Measurements from ENCODE around the gene PNMA8A. TPM values are rescaled to one million over a fixed set of nuclear protein-coding genes. Genes with fewer than 3 reads are reported as not detected.
"Not testable (repeated sequence)": the region's sequence is repeated elsewhere in the genome, so short reads cannot be mapped to it uniquely, and the experiment has no call there.

Gene PNMA8A
- polyA plus RNA-seq, 1 donor = 6.0 TPM

GRCh38 chr19:46503848-46504453, 32.6 kb upstream of the PNMA8A start:
- no peaks in the 10 kb centered on the region for H3K4me1 ChIP-seq (ENCODE audit: control insufficient read depth, insufficient read depth, low read length)
- WGBS (ENCODE audit: insufficient coverage, low lambda C conversion rate) = 22% methylated on average over 3 of the region's 17 CpGs
- no peak overlapping the region for H3K27ac ChIP-seq (ENCODE audit: low read length)
- H3K27me3 ChIP-seq (ENCODE audit: control insufficient read depth, insufficient read depth, low read length) = peaks cover 4% of the 10 kb centered on the region
- no peaks in the 10 kb centered on the region for H3K36me3 ChIP-seq (ENCODE audit: control insufficient read depth, insufficient read depth, low read length)
- no peaks in the 10 kb centered on the region for H3K9me3 ChIP-seq (ENCODE audit: control insufficient read depth, low read depth, low read length)
- no peak for DNase-seq
- H3K4me3 ChIP-seq (ENCODE audit: low read length) = no peak overlapping the region

DNA sequence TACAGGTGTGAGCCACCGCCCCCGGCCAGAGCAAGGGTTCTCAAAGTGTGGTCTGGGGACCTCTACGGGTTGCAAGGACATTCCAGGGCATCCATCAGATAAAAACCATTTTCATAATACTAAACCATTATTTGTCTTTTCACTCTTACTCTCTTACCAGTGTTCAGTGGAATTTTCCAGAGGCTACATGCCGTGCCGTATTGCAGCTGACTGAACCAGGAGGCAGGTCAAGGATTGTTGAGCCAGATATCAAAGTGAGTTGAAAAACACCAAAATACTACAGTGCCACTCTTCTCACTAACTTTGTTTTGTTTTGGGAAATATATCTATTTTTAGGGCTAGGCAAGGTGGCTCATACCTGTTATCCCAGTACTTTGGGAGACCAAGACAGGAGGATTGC, 31.5 kb upstream of the PNMA8A start:
- H3K9me3 ChIP-seq (ENCODE audit: control insufficient read depth, low read depth, low read length) = no peaks in the 10 kb centered on the region
- no peak for DNase-seq
- WGBS (ENCODE audit: insufficient coverage, low lambda C conversion rate) = no CpG with 5 or more reads among the region's 5 CpGs
- peaks cover 4% of the 10 kb centered on the region for H3K27me3 ChIP-seq (ENCODE audit: control insufficient read depth, insufficient read depth, low read length)
- H3K27ac ChIP-seq (ENCODE audit: low read length) = no peak overlapping the region
- no peaks in the 10 kb centered on the region for H3K4me1 ChIP-seq (ENCODE audit: control insufficient read depth, insufficient read depth, low read length)
- no peak overlapping the region for H3K4me3 ChIP-seq (ENCODE audit: low read length)
- H3K36me3 ChIP-seq (ENCODE audit: control insufficient read depth, insufficient read depth, low read length) = no peaks in the 10 kb centered on the region

DNA sequence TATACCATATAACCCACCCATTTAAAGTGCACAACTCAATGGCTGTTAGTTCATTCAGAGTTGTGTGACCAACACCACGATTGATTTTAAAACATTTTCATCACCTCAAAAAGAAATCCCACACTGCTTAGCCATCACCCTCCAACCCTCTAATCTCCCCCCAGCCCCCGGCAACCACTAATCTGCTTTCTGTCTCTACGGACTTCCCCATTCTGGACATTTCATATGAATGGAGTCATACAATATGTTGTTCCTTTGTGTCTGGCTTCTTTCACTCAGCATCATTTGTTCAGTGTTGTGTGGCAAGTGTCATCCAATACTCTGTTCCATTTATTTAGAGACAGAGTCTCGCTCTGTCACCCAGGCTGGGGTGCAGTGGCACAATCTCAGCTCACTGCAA, 28.3 kb upstream of the PNMA8A start:
- Histone ChIP-seq H3K36me3 (ENCODE audit: control insufficient read depth, insufficient read depth, low read length) (no peaks in the 10 kb centered on the region), H3K27ac (ENCODE audit: low read length) (no peak overlapping the region), H3K27me3 (ENCODE audit: control insufficient read depth, insufficient read depth, low read length) (peaks cover 18% of the 10 kb centered on the region), H3K4me3 (ENCODE audit: low read length) (no peak overlapping the region), H3K4me1 (ENCODE audit: control insufficient read depth, insufficient read depth, low read length) (peaks cover 5% of the 10 kb centered on the region), H3K9me3 (ENCODE audit: control insufficient read depth, low read depth, low read length) (peaks cover 11% of the 10 kb centered on the region)
- 67% methylated on average over 1 of the region's 4 CpGs for WGBS (ENCODE audit: insufficient coverage, low lambda C conversion rate)
- DNase-seq = no peak

DNA sequence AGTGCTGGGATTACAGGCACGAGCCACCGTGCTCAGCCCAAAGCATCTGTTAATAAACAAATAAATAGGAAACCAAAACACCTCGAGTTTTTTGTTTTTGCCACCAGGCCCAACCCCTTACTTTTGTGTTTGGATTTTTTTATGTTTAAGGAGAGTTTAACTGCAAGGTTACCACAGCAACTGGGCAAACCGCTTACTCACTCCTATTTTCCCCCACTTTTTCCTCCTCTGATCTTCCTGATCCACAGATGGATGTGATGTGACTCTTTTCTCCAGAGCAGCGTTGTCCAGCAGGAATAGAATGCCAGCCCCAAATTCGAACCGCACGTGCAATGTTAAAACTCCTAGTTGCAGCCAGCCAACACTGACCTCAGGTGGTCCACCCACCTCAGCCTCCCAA, 26.4 kb upstream of the PNMA8A start:
- Histone ChIP-seq H3K27ac (ENCODE audit: low read length) (no peak overlapping the region), H3K4me1 (ENCODE audit: control insufficient read depth, insufficient read depth, low read length) (peaks cover 15% of the 10 kb centered on the region), H3K27me3 (ENCODE audit: control insufficient read depth, insufficient read depth, low read length) (peaks cover 31% of the 10 kb centered on the region), H3K9me3 (ENCODE audit: control insufficient read depth, low read depth, low read length) (peaks cover 19% of the 10 kb centered on the region), H3K36me3 (ENCODE audit: control insufficient read depth, insufficient read depth, low read length) (no peaks in the 10 kb centered on the region), H3K4me3 (ENCODE audit: low read length) (no peak overlapping the region)
- WGBS (ENCODE audit: insufficient coverage, low lambda C conversion rate) = no CpG with 5 or more reads among the region's 8 CpGs
- DNase-seq = no peak

DNA sequence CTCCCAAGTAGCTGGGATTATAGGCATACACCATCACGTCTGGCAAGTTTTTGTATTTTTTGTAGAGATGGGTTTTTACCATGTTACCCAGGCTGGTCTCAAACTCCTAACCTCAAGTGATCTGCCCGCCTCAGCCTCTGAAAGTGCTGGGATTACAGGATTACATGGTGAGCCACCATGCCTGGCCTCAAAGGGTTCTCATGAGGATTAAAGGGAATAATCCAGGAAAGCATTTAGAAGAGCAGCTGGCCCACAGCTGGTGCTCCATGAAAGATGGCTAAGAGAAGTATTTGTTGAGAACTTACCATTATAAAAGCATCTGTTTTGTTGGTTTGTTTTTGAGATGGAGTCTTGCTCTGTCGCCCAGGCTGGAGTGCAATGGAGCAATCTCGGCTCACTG, 25.5 kb upstream of the PNMA8A start:
- not testable (repeated sequence) for H3K27ac ChIP-seq (ENCODE audit: low read length); DNase-seq; H3K4me3 ChIP-seq (ENCODE audit: low read length); H3K36me3 ChIP-seq (ENCODE audit: control insufficient read depth, insufficient read depth, low read length)
- Histone ChIP-seq H3K27me3 (ENCODE audit: control insufficient read depth, insufficient read depth, low read length) (peaks cover 40% of the 10 kb centered on the region), H3K9me3 (ENCODE audit: control insufficient read depth, low read depth, low read length) (peaks cover 21% of the 10 kb centered on the region), H3K4me1 (ENCODE audit: control insufficient read depth, insufficient read depth, low read length) (peaks cover 15% of the 10 kb centered on the region)
- no CpG with 5 or more reads among the region's 4 CpGs for WGBS (ENCODE audit: insufficient coverage, low lambda C conversion rate)

GRCh38 chr19:46496304-46496703, 24.9 kb upstream of the PNMA8A start:
- no peaks in the 10 kb centered on the region for H3K36me3 ChIP-seq (ENCODE audit: control insufficient read depth, insufficient read depth, low read length)
- H3K4me3 ChIP-seq (ENCODE audit: low read length) = no peak overlapping the region
- no CpG with 5 or more reads among the region's 6 CpGs for WGBS (ENCODE audit: insufficient coverage, low lambda C conversion rate)
- no peak overlapping the region for H3K27ac ChIP-seq (ENCODE audit: low read length)
- peaks cover 15% of the 10 kb centered on the region for H3K4me1 ChIP-seq (ENCODE audit: control insufficient read depth, insufficient read depth, low read length)
- no peak for DNase-seq
- H3K9me3 ChIP-seq (ENCODE audit: control insufficient read depth, low read depth, low read length) = peaks cover 21% of the 10 kb centered on the region
- H3K27me3 ChIP-seq (ENCODE audit: control insufficient read depth, insufficient read depth, low read length) = peaks cover 46% of the 10 kb centered on the region

DNA sequence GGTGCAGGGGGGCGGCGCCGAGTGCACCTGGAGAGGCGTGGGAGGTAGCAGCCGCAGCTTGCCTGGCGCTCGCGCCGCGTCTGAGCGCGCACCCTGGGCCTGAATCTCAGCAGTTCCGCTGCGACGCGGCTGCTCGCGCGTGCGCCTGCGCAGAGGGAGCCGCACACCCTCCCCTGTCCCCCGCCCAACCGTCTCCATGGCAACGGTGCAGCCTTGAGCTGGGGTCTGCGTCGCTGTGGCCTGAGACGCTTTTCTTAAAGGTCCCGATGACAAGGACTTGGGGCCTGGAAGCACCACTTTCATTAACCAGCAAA, 24.4 kb upstream of the PNMA8A start, which contains the start of gene PNMA8B:
TSS of gene PNMA8B (minus strand) at position 82 of the 314 bp plus-strand sequence. CDS start 402 bp downstream, outside the sequence.
- H3K27me3 ChIP-seq (ENCODE audit: control insufficient read depth, insufficient read depth, low read length) = peaks cover 52% of the 10 kb centered on the region

DNA sequence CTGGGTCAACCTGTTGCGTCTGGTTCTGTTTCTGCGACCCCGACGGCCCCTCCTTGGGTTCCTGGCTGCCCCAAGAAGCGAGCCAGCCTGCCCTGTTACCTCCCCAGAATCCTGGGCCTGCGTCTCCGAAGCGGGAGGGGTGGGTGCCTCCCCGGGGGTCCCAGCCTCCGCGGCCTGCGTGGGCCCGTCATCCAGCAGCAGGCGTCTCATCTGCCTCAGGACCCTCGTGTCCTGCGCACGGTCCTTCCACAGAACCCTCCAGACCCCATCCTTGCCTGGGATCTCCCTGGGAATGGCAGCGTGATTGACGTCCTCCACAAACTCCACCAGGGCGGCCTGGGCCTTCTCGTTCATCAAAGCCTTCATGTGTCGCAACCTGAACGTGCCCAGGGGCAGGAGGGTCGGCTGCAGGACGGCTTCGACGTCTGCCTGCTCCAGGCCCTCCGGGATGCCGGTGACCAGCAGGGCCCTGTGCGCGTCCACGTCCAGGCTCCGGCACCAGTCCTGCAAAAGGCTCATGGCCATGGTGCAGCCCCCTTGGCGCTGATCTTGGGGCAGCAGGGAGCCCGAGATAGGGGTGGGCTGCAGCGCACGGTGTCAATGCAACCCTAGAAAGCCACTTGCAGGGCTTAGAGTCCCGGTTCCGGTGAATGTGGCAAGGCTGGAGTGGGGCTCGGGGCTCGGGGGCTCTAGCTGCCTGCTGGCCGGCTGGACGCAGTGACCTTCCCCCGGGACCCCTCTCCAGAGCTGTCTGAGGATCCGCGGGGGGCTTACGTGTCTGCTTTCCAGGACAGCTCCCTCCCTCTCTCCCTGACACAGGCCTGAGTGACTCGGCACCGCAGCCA, 23.8 kb upstream of the PNMA8A start:
- Histone ChIP-seq H3K27ac (ENCODE audit: low read length) (no peak overlapping the region), H3K9me3 (ENCODE audit: control insufficient read depth, low read depth, low read length) (peaks cover 21% of the 10 kb centered on the region), H3K27me3 (ENCODE audit: control insufficient read depth, insufficient read depth, low read length) (peaks cover 56% of the 10 kb centered on the region), H3K36me3 (ENCODE audit: control insufficient read depth, insufficient read depth, low read length) (no peaks in the 10 kb centered on the region), H3K4me1 (ENCODE audit: control insufficient read depth, insufficient read depth, low read length) (peaks cover 15% of the 10 kb centered on the region), H3K4me3 (ENCODE audit: low read length) (peak overlapping the region; percentile 38)
- no CpG with 5 or more reads among the region's 49 CpGs for WGBS (ENCODE audit: insufficient coverage, low lambda C conversion rate)
- no peak for DNase-seq

More for the DNA sequence above, 24.4 kb upstream of the PNMA8A start, which contains the start of gene PNMA8B:
- peaks cover 15% of the 10 kb centered on the region for H3K4me1 ChIP-seq (ENCODE audit: control insufficient read depth, insufficient read depth, low read length)
- H3K4me3 ChIP-seq (ENCODE audit: low read length) = peak within 1 kb of the TSS; percentile 38
- no CpG with 5 or more reads among the region's 29 CpGs for WGBS (ENCODE audit: insufficient coverage, low lambda C conversion rate)
- peaks cover 21% of the 10 kb centered on the region for H3K9me3 ChIP-seq (ENCODE audit: control insufficient read depth, low read depth, low read length)
- H3K36me3 ChIP-seq (ENCODE audit: control insufficient read depth, insufficient read depth, low read length) = no peaks in the 10 kb centered on the region
- no peak within 1 kb of the TSS for H3K27ac ChIP-seq (ENCODE audit: low read length)
- peak; percentile 62 to 67 for DNase-seq

DNA sequence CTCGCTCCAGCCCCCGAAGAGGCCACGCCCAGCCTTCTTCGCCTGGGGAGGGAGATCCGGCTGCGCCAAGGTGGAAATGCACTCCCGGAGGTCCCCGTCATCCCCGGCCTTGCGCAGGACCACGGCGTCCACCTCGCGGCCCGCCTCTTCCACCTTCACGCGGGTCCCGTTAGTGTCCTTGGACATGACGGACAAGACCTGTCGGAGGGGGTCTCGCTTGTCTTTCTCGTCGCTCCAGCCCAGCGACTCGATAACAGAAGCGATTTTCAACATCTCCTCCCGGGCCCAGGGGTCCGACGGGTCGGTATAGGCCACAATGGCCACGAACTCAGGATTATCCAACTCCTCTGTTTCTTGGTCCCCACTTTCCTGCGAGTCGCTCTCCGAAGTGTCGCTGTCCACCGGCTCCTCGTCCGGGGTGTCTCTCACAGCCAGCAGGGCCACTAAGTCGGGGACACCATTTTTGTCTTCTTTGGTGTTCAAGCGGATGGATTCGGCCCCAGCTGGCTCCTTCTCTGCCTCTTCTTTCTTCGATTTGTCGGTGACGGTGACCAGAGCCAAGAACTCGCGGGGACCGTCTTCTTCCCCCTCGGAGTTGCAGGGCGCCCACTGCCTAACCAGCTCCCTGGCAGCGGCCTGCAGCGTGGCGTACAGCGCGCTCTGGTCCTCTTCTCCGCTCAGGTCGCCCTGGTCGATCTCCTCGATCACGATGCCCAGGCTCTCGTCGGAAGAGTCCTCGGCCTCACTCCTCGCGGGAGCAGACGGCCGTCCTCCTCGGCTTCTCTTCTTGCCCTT, 23.0 kb upstream of the PNMA8A start:
- peaks cover 24% of the 10 kb centered on the region for H3K9me3 ChIP-seq (ENCODE audit: control insufficient read depth, low read depth, low read length)
- no peak overlapping the region for H3K27ac ChIP-seq (ENCODE audit: low read length)
- peaks cover 64% of the 10 kb centered on the region for H3K27me3 ChIP-seq (ENCODE audit: control insufficient read depth, insufficient read depth, low read length)
- no peak for DNase-seq
- WGBS (ENCODE audit: insufficient coverage, low lambda C conversion rate) = 27% methylated on average over 3 of the region's 67 CpGs
- no peaks in the 10 kb centered on the region for H3K36me3 ChIP-seq (ENCODE audit: control insufficient read depth, insufficient read depth, low read length)
- H3K4me1 ChIP-seq (ENCODE audit: control insufficient read depth, insufficient read depth, low read length) = peaks cover 22% of the 10 kb centered on the region
- H3K4me3 ChIP-seq (ENCODE audit: low read length) = peak overlapping the region; percentile 16
